ENCODE measurements around the gene UFL1.
"Not testable (repeated sequence)": the region's sequence is repeated elsewhere in the genome, so short reads cannot be mapped to it uniquely, and the experiment has no call there.

Gene UFL1

GRCh38 chr6:96532399-96532798 is 10.8 kb downstream of the UFL1 start:
- no peak overlapping the region for H3K4me3 ChIP-seq (ENCODE audit: low read depth, low read length)
- DNase-seq (ENCODE audit: low read depth): peak; percentile 73
- TF ChIP-seq POLR2A (IDR thresholded peaks at IDR 0.05; ENCODE audit: extremely low read depth, insufficient read length) (no peak), MYC (IDR thresholded peaks at IDR 0.05; ENCODE audit: low read depth, low read length) (no peak), MAX (IDR thresholded peaks at IDR 0.05; ENCODE audit: low read depth, low read length) (no peak), CTCF (IDR thresholded peaks at IDR 0.05; ENCODE audit: low read depth, low read length) (no peak)

GRCh38 chr6:96537726-96538125 is 16.1 kb downstream of the UFL1 start:
- DNase-seq (ENCODE audit: low read depth): no peak
- H3K4me3 ChIP-seq (ENCODE audit: low read depth, low read length): no peak overlapping the region
- TF ChIP-seq CTCF (IDR thresholded peaks at IDR 0.05; ENCODE audit: low read depth, low read length): no peak
- TF ChIP-seq MAX (IDR thresholded peaks at IDR 0.05; ENCODE audit: low read depth, low read length): no peak
- no peak for TF ChIP-seq MYC (IDR thresholded peaks at IDR 0.05; ENCODE audit: low read depth, low read length)
- no peak for TF ChIP-seq POLR2A (IDR thresholded peaks at IDR 0.05; ENCODE audit: extremely low read depth, insufficient read length)

- H3K4me3 ChIP-seq (ENCODE audit: low read depth, low read length): no peak overlapping the region
- DNase-seq (ENCODE audit: low read depth): no peak
- TF ChIP-seq MAX (IDR thresholded peaks at IDR 0.05; ENCODE audit: low read depth, low read length) (no peak), POLR2A (IDR thresholded peaks at IDR 0.05; ENCODE audit: extremely low read depth, insufficient read length) (no peak), CTCF (IDR thresholded peaks at IDR 0.05; ENCODE audit: low read depth, low read length) (no peak), MYC (IDR thresholded peaks at IDR 0.05; ENCODE audit: low read depth, low read length) (no peak)
Measured at GRCh38 chr6:96542702-96543101, 21.1 kb downstream of the UFL1 start.

- DNase-seq (ENCODE audit: low read depth): no peak
- no peak overlapping the region for H3K4me3 ChIP-seq (ENCODE audit: low read depth, low read length)
- no peak for TF ChIP-seq MYC (IDR thresholded peaks at IDR 0.05; ENCODE audit: low read depth, low read length)
- no peak for TF ChIP-seq CTCF (IDR thresholded peaks at IDR 0.05; ENCODE audit: low read depth, low read length)
- TF ChIP-seq MAX (IDR thresholded peaks at IDR 0.05; ENCODE audit: low read depth, low read length): no peak
- TF ChIP-seq POLR2A (IDR thresholded peaks at IDR 0.05; ENCODE audit: extremely low read depth, insufficient read length): no peak
Measured at GRCh38 chr6:96545882-96546281, 24.3 kb downstream of the UFL1 start.

- DNase-seq (ENCODE audit: low read depth): no peak
- H3K4me3 ChIP-seq (ENCODE audit: low read depth, low read length): no peak overlapping the region
- TF ChIP-seq MAX (IDR thresholded peaks at IDR 0.05; ENCODE audit: low read depth, low read length): no peak
- TF ChIP-seq POLR2A (IDR thresholded peaks at IDR 0.05; ENCODE audit: extremely low read depth, insufficient read length): no peak
- no peak for TF ChIP-seq CTCF (IDR thresholded peaks at IDR 0.05; ENCODE audit: low read depth, low read length)
- TF ChIP-seq MYC (IDR thresholded peaks at IDR 0.05; ENCODE audit: low read depth, low read length): no peak
Measured at GRCh38 chr6:96547654-96548053, 26.0 kb downstream of the UFL1 start.

- DNase-seq (ENCODE audit: low read depth): no peak
- TF ChIP-seq MYC (IDR thresholded peaks at IDR 0.05; ENCODE audit: low read depth, low read length) (no peak), MAX (IDR thresholded peaks at IDR 0.05; ENCODE audit: low read depth, low read length) (no peak), CTCF (IDR thresholded peaks at IDR 0.05; ENCODE audit: low read depth, low read length) (no peak), POLR2A (IDR thresholded peaks at IDR 0.05; ENCODE audit: extremely low read depth, insufficient read length) (no peak)
- H3K4me3 ChIP-seq (ENCODE audit: low read depth, low read length): no peak overlapping the region
Measured at GRCh38 chr6:96554558-96554957, 33.0 kb downstream of the UFL1 start.

- H3K4me3 ChIP-seq (ENCODE audit: low read depth, low read length); DNase-seq (ENCODE audit: low read depth): not testable (repeated sequence)
Measured at GRCh38 chr6:96559740-96560139, 38.1 kb downstream of the UFL1 start.
